ENCODE data around the gene ZNF431.

The ZNF431 gene

DNA sequence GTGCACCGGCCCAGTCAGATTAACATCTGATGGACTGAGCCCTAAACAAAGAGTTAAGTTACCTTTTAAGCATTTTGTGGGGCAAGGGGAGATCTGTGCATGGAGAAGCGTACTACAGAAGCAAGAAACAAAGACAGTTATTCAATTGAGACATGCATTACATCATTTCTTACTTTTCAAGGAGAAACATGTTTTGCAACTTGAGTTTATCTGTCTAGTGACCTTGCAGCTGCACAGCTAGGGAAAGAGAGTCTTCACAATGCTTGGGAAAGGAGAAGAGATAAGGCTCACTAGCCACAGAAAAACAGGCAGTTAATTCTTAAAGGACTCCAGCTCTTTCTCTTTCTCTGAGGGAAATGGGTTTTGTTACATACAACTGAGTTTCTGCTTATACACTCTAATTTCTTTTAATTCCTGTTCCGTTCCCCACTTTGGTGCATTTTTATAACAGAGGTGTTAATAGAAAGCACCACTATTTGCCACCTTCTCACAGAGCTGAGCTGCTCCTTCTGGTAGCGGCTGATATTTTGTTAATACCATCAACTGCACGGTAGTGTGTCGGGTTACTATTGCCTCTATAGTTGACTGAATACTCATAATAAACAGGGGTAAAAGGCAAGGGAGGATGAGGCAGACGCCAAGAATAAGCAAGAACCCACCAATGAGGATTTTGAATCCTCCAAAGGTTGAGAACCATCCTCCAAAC is 55.9 kb downstream of the ZNF431 start:
- peak overlapping the region; percentile 85 for H4K91ac ChIP-seq (ENCODE audit: low read depth, low read length)
- WGBS (ENCODE audit: extremely low coverage, insufficient coverage, insufficient read length), result no CpG with 5 or more reads among the region's 7 CpGs

DNA sequence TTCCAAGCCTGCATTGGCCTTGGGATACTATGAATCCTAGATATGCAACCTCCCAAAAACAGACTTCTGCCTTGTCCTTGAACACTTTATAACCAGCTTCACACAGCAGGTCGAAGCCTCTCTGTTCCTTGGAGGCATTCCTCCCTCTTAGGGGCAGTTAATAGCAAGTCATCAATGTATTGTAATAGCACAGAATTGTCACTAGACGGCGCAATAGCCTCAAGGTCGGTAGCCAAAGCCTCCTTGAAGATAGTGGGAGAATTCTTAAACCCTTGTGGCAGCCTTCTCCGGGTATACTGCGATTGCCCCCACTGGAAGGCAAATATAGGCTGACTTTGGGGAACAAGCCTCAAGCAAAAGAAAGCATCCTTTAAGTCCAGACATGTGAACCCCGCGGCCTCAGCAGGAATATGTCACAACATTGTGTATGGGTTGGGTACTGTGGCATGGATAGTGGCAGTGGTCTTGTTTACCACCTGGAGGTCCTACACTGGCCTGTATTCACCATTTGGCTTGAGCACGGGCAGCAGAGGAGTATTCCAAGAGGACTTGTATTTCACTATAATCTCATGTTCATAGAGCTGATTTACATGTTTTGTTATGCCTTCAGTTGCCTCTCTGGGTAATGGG is 61.1 kb downstream of the ZNF431 start:
- Histone ChIP-seq H3K14ac (ENCODE audit: low read length) (no peak overlapping the region), H3K4me3 (ENCODE audit: low read depth, low read length) (no peak overlapping the region), H3K27ac (ENCODE audit: low read depth, low read length) (no peak overlapping the region), H3K4me2 (ENCODE audit: low read length) (no peak overlapping the region), H2AFZ (ENCODE audit: insufficient read depth, low read length, poor library complexity) (no peak overlapping the region), H4K91ac (ENCODE audit: low read depth, low read length) (peak overlapping the region; percentile 28), H2BK120ac (ENCODE audit: insufficient read depth, low read length, poor library complexity) (peak overlapping the region; percentile 21), H3K4ac (ENCODE audit: low read depth, low read length) (no peak overlapping the region), H2BK5ac (ENCODE audit: low read depth, low read length, poor library complexity) (no peak overlapping the region), H3K4me1 (ENCODE audit: control insufficient read depth in 1 of 2, insufficient read depth in 2 of 2, low read length in 2 of 2) (peaks cover 6 to 11% of the 10 kb centered on the region in 2 experiments), H3K9me3 (ENCODE audit: insufficient read depth, low read depth, low read length) (peaks cover 8% of the 10 kb centered on the region), H2BK12ac (ENCODE audit: low read length) (peak overlapping the region; percentile 47), H3K23ac (ENCODE audit: low read length) (no peak overlapping the region), H3K27me3 (ENCODE audit: insufficient read depth, low read length) (no peaks in the 10 kb centered on the region), H4K12ac (ENCODE audit: low read depth, low read length) (no peak overlapping the region), H2AK5ac (ENCODE audit: low read length) (no peak overlapping the region), H3K18ac (ENCODE audit: low read length) (no peak overlapping the region), H3K36me3 (ENCODE audit: control insufficient read depth in 1 of 2, insufficient read depth in 2 of 2, low read length in 2 of 2) (peaks cover 4% of the 10 kb centered on the region in 2 experiments), H4K8ac (ENCODE audit: low read depth, low read length) (no peak overlapping the region), H3K9ac (ENCODE audit: low read length) (no peak overlapping the region), H3K79me2 (ENCODE audit: control insufficient read depth, insufficient read depth, low read length, poor library complexity) (peaks cover 2% of the 10 kb centered on the region), H3K79me1 (ENCODE audit: low read length) (peaks cover 19% of the 10 kb centered on the region)
- peak in 1 of 2 donors; percentile 63 for DNase-seq
- no CpG with 5 or more reads among the region's 9 CpGs for WGBS (ENCODE audit: extremely low coverage, insufficient coverage, insufficient read length)

More for the DNA sequence above, 55.9 kb downstream of the ZNF431 start:
- H3K18ac ChIP-seq (ENCODE audit: low read length), result no peak overlapping the region
- H2BK12ac ChIP-seq (ENCODE audit: low read length), result peak overlapping the region; percentile 89
- peak overlapping the region; percentile 32 for H4K8ac ChIP-seq (ENCODE audit: low read depth, low read length)
- H3K23ac ChIP-seq (ENCODE audit: low read length), result no peak overlapping the region
- H2BK5ac ChIP-seq (ENCODE audit: low read depth, low read length, poor library complexity), result peak overlapping the region; percentile 76
- peak overlapping the region; percentile 91 for H2BK120ac ChIP-seq (ENCODE audit: insufficient read depth, low read length, poor library complexity)
- H3K79me2 ChIP-seq (ENCODE audit: control insufficient read depth, insufficient read depth, low read length, poor library complexity), result peaks cover 2% of the 10 kb centered on the region
- H3K4me2 ChIP-seq (ENCODE audit: low read length), result no peak overlapping the region
- H3K9me3 ChIP-seq (ENCODE audit: insufficient read depth, low read depth, low read length), result no peaks in the 10 kb centered on the region
- H2AFZ ChIP-seq (ENCODE audit: insufficient read depth, low read length, poor library complexity), result no peak overlapping the region
- no peak overlapping the region for H3K4me3 ChIP-seq (ENCODE audit: low read depth, low read length)
- no peaks in the 10 kb centered on the region for H3K27me3 ChIP-seq (ENCODE audit: insufficient read depth, low read length)
- peaks cover 17% of the 10 kb centered on the region for H3K79me1 ChIP-seq (ENCODE audit: low read length)
- H3K4me1 ChIP-seq (ENCODE audit: control insufficient read depth in 1 of 2, insufficient read depth in 2 of 2, low read length in 2 of 2), result peaks cover 6 to 11% of the 10 kb centered on the region in 2 experiments
- H3K14ac ChIP-seq (ENCODE audit: low read length), result peak overlapping the region; percentile 59
- H2AK5ac ChIP-seq (ENCODE audit: low read length), result peak overlapping the region; percentile 51
- H3K9ac ChIP-seq (ENCODE audit: low read length), result no peak overlapping the region
- H3K36me3 ChIP-seq (ENCODE audit: control insufficient read depth in 1 of 2, insufficient read depth in 2 of 2, low read length in 2 of 2), result no peaks in the 10 kb centered on the region
- no peak overlapping the region for H4K12ac ChIP-seq (ENCODE audit: low read depth, low read length)
- peak overlapping the region; percentile 79 for H3K27ac ChIP-seq (ENCODE audit: low read depth, low read length)
- peak in 1 of 2 donors; percentile 40 for DNase-seq
- peak overlapping the region; percentile 25 for H3K4ac ChIP-seq (ENCODE audit: low read depth, low read length)

DNA sequence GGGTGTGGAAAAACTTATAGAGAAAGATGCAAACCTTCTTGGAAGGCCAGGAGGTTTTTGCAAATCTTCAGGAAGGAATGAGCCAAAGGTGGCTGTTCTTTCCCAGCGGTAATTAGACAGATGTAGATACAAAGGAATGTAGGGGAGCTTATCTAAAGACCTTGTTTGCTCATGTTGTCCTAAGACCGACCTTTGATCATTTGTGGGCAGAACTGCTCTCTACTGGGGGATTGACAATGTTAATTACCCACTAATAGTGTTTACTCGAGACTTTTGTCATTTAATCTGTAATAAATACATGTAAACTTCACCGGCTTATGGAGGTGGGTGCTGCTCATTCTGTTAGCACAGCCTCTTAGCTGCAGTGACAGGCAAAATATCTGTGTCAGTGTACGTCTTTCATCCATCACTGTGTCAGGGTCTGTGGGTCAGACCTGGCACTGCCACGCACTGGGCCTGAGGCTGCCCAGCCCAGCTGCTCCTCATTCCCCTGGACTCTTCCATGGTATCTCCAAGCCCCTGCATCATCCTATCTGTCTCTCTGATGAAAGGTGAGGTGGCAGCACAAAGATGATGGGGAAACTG is 68.3 kb downstream of the ZNF431 start:
- no CpG with 5 or more reads among the region's 6 CpGs for WGBS (ENCODE audit: extremely low coverage, insufficient coverage, insufficient read length)

DNA sequence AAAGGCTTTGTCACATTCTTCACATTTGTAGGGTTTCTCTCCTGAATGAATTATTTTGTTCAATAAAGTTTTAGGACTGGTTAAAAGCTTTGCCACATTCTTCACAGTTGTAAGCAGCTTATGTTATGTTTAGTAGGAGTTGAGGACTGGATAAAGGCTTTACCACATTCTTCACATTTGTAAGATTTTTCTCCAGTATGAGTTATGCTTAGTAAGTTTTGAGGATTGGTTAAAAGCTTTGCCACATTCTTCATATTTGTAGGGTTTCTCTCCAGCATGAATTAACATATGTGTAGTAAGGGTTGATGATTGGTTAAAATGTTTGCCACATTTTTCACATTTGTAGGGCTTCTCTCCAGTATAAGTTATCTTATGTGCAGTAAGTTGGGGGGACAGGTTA is 79.9 kb downstream of the ZNF431 start:
- H2BK12ac ChIP-seq (ENCODE audit: low read length), result no peak overlapping the region
- no peak overlapping the region for H3K23ac ChIP-seq (ENCODE audit: low read length)
- H3K4me2 ChIP-seq (ENCODE audit: low read length), result no peak overlapping the region
- H3K14ac ChIP-seq (ENCODE audit: low read length), result no peak overlapping the region
- H2AK5ac ChIP-seq (ENCODE audit: low read length), result no peak overlapping the region
- H2AFZ ChIP-seq (ENCODE audit: insufficient read depth, low read length, poor library complexity), result no peak overlapping the region
- peaks cover 2% of the 10 kb centered on the region for H3K9me3 ChIP-seq (ENCODE audit: insufficient read depth, low read depth, low read length)
- H4K8ac ChIP-seq (ENCODE audit: low read depth, low read length), result no peak overlapping the region
- H3K79me2 ChIP-seq (ENCODE audit: control insufficient read depth, insufficient read depth, low read length, poor library complexity), result no peaks in the 10 kb centered on the region
- H3K4ac ChIP-seq (ENCODE audit: low read depth, low read length), result no peak overlapping the region
- H3K36me3 ChIP-seq (ENCODE audit: control insufficient read depth in 1 of 2, insufficient read depth in 2 of 2, low read length in 2 of 2), result no peaks in the 10 kb centered on the region
- no peak overlapping the region for H3K18ac ChIP-seq (ENCODE audit: low read length)
- H3K4me3 ChIP-seq (ENCODE audit: low read depth, low read length), result no peak overlapping the region
- peaks cover 2% of the 10 kb centered on the region for H3K79me1 ChIP-seq (ENCODE audit: low read length)
- H2BK5ac ChIP-seq (ENCODE audit: low read depth, low read length, poor library complexity), result no peak overlapping the region
- no peak overlapping the region for H4K91ac ChIP-seq (ENCODE audit: low read depth, low read length)
- H4K12ac ChIP-seq (ENCODE audit: low read depth, low read length), result no peak overlapping the region
- peak in 1 of 2 donors; percentile 24 for DNase-seq
- no peak overlapping the region for H2BK120ac ChIP-seq (ENCODE audit: insufficient read depth, low read length, poor library complexity)
- peak overlapping the region; percentile 17 for H3K27ac ChIP-seq (ENCODE audit: low read depth, low read length)
- no peaks in the 10 kb centered on the region for H3K27me3 ChIP-seq (ENCODE audit: insufficient read depth, low read length)
- H3K4me1 ChIP-seq (ENCODE audit: control insufficient read depth in 1 of 2, insufficient read depth in 2 of 2, low read length in 2 of 2), result no peaks in the 10 kb centered on the region
- no peak overlapping the region for H3K9ac ChIP-seq (ENCODE audit: low read length)

More for the DNA sequence above, 68.3 kb downstream of the ZNF431 start:
- Histone ChIP-seq H3K9ac (ENCODE audit: low read length) (no peak overlapping the region), H3K27me3 (ENCODE audit: insufficient read depth, low read length) (no peaks in the 10 kb centered on the region), H3K4me3 (ENCODE audit: low read depth, low read length) (peak overlapping the region; percentile 13), H4K91ac (ENCODE audit: low read depth, low read length) (no peak overlapping the region), H2BK12ac (ENCODE audit: low read length) (no peak overlapping the region), H3K4ac (ENCODE audit: low read depth, low read length) (no peak overlapping the region), H3K14ac (ENCODE audit: low read length) (no peak overlapping the region), H3K36me3 (ENCODE audit: control insufficient read depth in 1 of 2, insufficient read depth in 2 of 2, low read length in 2 of 2) (peaks cover 4% of the 10 kb centered on the region in 2 experiments), H3K4me2 (ENCODE audit: low read length) (peak overlapping the region; percentile 19), H2AFZ (ENCODE audit: insufficient read depth, low read length, poor library complexity) (no peak overlapping the region), H3K79me2 (ENCODE audit: control insufficient read depth, insufficient read depth, low read length, poor library complexity) (no peaks in the 10 kb centered on the region), H2AK5ac (ENCODE audit: low read length) (no peak overlapping the region), H3K18ac (ENCODE audit: low read length) (no peak overlapping the region), H3K79me1 (ENCODE audit: low read length) (peaks cover 5% of the 10 kb centered on the region), H3K4me1 (ENCODE audit: control insufficient read depth in 1 of 2, insufficient read depth in 2 of 2, low read length in 2 of 2) (peaks cover 0 to 5% of the 10 kb centered on the region in 2 experiments), H4K12ac (ENCODE audit: low read depth, low read length) (no peak overlapping the region), H2BK120ac (ENCODE audit: insufficient read depth, low read length, poor library complexity) (no peak overlapping the region), H3K9me3 (ENCODE audit: insufficient read depth, low read depth, low read length) (peaks cover 11% of the 10 kb centered on the region), H4K8ac (ENCODE audit: low read depth, low read length) (no peak overlapping the region), H3K27ac (ENCODE audit: low read depth, low read length) (peak overlapping the region; percentile 2), H3K23ac (ENCODE audit: low read length) (no peak overlapping the region), H2BK5ac (ENCODE audit: low read depth, low read length, poor library complexity) (peak overlapping the region; percentile 32)
- no peak for DNase-seq
